HEK293 (cell line): Measurements from ENCODE around the gene CFAP58.

Source experiments
- CTCF ChIA-PET: fragments of 350-600 bp; formaldehyde crosslinking; extraction: SDS; loops from one replicate; lab custom pipeline; 2021; ENCODE audit warnings: antibody characterized with exemption; lab: Yijun Ruan, JAX
- POLR2A ChIA-PET: fragments of 300-600 bp; formaldehyde crosslinking; extraction: SDS; loops from one replicate; lab custom pipeline; 2020; ENCODE audit warnings: antibody characterized with exemption, inconsistent platforms; lab: Yijun Ruan, JAX
- H3K27ac ChIP-seq: fragments of 200-500 bp; sonication (Bioruptor generic); 2 replicates; pipeline ENCODE4 v1.5.1; 2014; ENCODE audit warnings: low read depth, low read length, control low read depth, inconsistent platforms; ENCODE audit errors: extremely low read depth
- H3K36me3 ChIP-seq, 2 experiments: fragments of 200-500 bp in 1 of 2; sonication (Bioruptor generic) in 1 of 2; 1 replicate in 1 of 2; 2 replicates in 1 of 2; pipeline ENCODE4 v1.5.1; 2014 to 2017; ENCODE audit warnings: inconsistent platforms in 2 of 2, low read length in 2 of 2; ENCODE audit not compliant: control insufficient read depth in 2 of 2, insufficient read depth in 1 of 2
- H3K4me1 ChIP-seq: fragments of 200-500 bp; sonication (Bioruptor generic); 2 replicates; pipeline ENCODE4 v1.5.1; 2014; ENCODE audit warnings: mild to moderate bottlenecking, low read length, inconsistent platforms; ENCODE audit not compliant: control insufficient read depth, insufficient read depth
- H3K4me3 ChIP-seq: 2 replicates; pipeline ENCODE4 v1.5.1; 2011; ENCODE audit warnings: low read depth, mild to moderate bottlenecking, control low read depth, low read length, moderate library complexity
- H3K9me3 ChIP-seq: fragments of 200-500 bp; sonication (Bioruptor generic); 2 replicates; pipeline ENCODE4 v1.5.1; 2014; ENCODE audit warnings: low read depth, low read length, inconsistent platforms; ENCODE audit not compliant: control insufficient read depth, insufficient read depth
- GLIS1 ChIP-seq: fragments of 450-650 bp; formaldehyde crosslinking; IDR thresholded peaks from 2 replicates; pipeline ENCODE4 v1.5.1; 2016; ENCODE audit warnings: missing biosample characterization, missing genetic modification characterization
- PATZ1 ChIP-seq: fragments of 450-650 bp; formaldehyde crosslinking; IDR thresholded peaks from 2 replicates; pipeline ENCODE4 v1.5.1; 2016; ENCODE audit warnings: missing biosample characterization, missing genetic modification characterization
- REPIN1 ChIP-seq: fragments of 450-650 bp; formaldehyde crosslinking; IDR thresholded peaks from 2 replicates; pipeline ENCODE4 v1.5.1; 2017; ENCODE audit warnings: missing biosample characterization, missing genetic modification characterization, low read depth
- SP2 ChIP-seq: fragments of 450-650 bp; formaldehyde crosslinking; IDR thresholded peaks from 2 replicates; pipeline ENCODE4 v1.5.1; 2016; ENCODE audit warnings: missing biosample characterization, missing genetic modification characterization
- ZBTB20 ChIP-seq: fragments of 450-650 bp; formaldehyde crosslinking; IDR thresholded peaks from 2 replicates; pipeline ENCODE4 v1.5.1; 2016; ENCODE audit warnings: missing biosample characterization, missing genetic modification characterization
- ZFP3 ChIP-seq: fragments of 450-650 bp; formaldehyde crosslinking; IDR thresholded peaks from 2 replicates; pipeline ENCODE4 v1.5.1; 2016; ENCODE audit warnings: low read depth, missing biosample characterization, missing genetic modification characterization
- ZFP69B ChIP-seq: fragments of 450-650 bp; formaldehyde crosslinking; IDR thresholded peaks from 2 replicates; pipeline ENCODE4 v1.5.1; 2016; ENCODE audit warnings: missing biosample characterization, missing genetic modification characterization
- ZNF112 ChIP-seq: fragments of 450-650 bp; formaldehyde crosslinking; IDR thresholded peaks from 2 replicates; pipeline ENCODE4 v1.5.0; 2017; ENCODE audit warnings: missing biosample characterization, missing genetic modification characterization
- ZNF132 ChIP-seq: fragments of 450-650 bp; formaldehyde crosslinking; IDR thresholded peaks from 2 replicates; pipeline ENCODE4 v1.5.1; 2017; ENCODE audit warnings: missing biosample characterization, missing genetic modification characterization, borderline replicate concordance
- ZNF138 ChIP-seq: fragments of 450-650 bp; formaldehyde crosslinking; IDR thresholded peaks from 2 replicates; pipeline ENCODE4 v1.5.1; 2016; ENCODE audit warnings: missing biosample characterization, missing genetic modification characterization, borderline replicate concordance
- ZNF211 ChIP-seq: fragments of 450-650 bp; formaldehyde crosslinking; IDR thresholded peaks from 2 replicates; pipeline ENCODE4 v1.5.1; 2016; ENCODE audit warnings: low read depth, missing biosample characterization, missing genetic modification characterization
- ZNF248 ChIP-seq: fragments of 450-650 bp; formaldehyde crosslinking; IDR thresholded peaks from 2 replicates; pipeline ENCODE4 v1.5.1; 2017; ENCODE audit warnings: missing biosample characterization, missing genetic modification characterization
- ZNF362 ChIP-seq: fragments of 450-650 bp; formaldehyde crosslinking; IDR thresholded peaks from 2 replicates; pipeline ENCODE4 v1.5.1; 2016; ENCODE audit warnings: missing biosample characterization, missing genetic modification characterization
- ZNF416 ChIP-seq: fragments of 450-650 bp; formaldehyde crosslinking; IDR thresholded peaks from 2 replicates; pipeline ENCODE4 v1.5.1; 2016; ENCODE audit warnings: missing biosample characterization, missing genetic modification characterization
- ZNF548 ChIP-seq: fragments of 450-650 bp; formaldehyde crosslinking; IDR thresholded peaks from 2 replicates; pipeline ENCODE4 v1.5.1; 2016; ENCODE audit warnings: missing biosample characterization, missing genetic modification characterization
- ZNF560 ChIP-seq: fragments of 450-650 bp; formaldehyde crosslinking; IDR thresholded peaks from 2 replicates; pipeline ENCODE4 v1.5.1; 2017; ENCODE audit warnings: missing biosample characterization, missing genetic modification characterization, borderline replicate concordance
- ZNF596 ChIP-seq: fragments of 450-650 bp; IDR thresholded peaks from 2 replicates; pipeline ENCODE4 v1.5.0; 2018; ENCODE audit warnings: missing biosample characterization, mild to moderate bottlenecking, missing genetic modification characterization, moderate library complexity
- ZNF624 ChIP-seq: fragments of 450-650 bp; formaldehyde crosslinking; IDR thresholded peaks from 2 replicates; pipeline ENCODE4 v1.5.1; 2017; ENCODE audit warnings: missing biosample characterization, missing genetic modification characterization
- ZNF701 ChIP-seq: fragments of 450-650 bp; formaldehyde crosslinking; IDR thresholded peaks from 2 replicates; pipeline ENCODE4 v1.5.1; 2016; ENCODE audit warnings: missing biosample characterization, missing genetic modification characterization
- ZNF776 ChIP-seq: fragments of 450-650 bp; formaldehyde crosslinking; IDR thresholded peaks from 2 replicates; pipeline ENCODE4 v1.5.0; 2017; ENCODE audit warnings: missing biosample characterization, missing genetic modification characterization, borderline replicate concordance

Gene CFAP58

GRCh38 chr10:104345515-104345914 lies 8.1 kb upstream of the CFAP58 start:
- Histone ChIP-seq H3K27ac (no peak overlapping the region), H3K9me3 (no peaks in the 10 kb centered on the region), H3K4me3 (no peak overlapping the region), H3K4me1 (no peaks in the 10 kb centered on the region; the same call in 1 of the 2 replicates), H3K36me3 (no peaks in the 10 kb centered on the region)
- ChIA-PET CTCF (interaction anchor here (0.9 to 13.7 kb wide), 5 partner anchors 8 to 72 kb away, joined by 3 to 289 read pairs (median 7); partner anchors contain the start of gene CFAP58), POLR2A (no interaction called here)
- TF ChIP-seq ZFP3 (no peak), ZNF112 (tag by site-specific recombination) (no peak), GLIS1 (tag by site-specific recombination) (no peak), ZNF248 (tag by site-specific recombination) (no peak), REPIN1 (tag by site-specific recombination) (no peak)

- Histone ChIP-seq H3K36me3 (no peaks in the 10 kb centered on the region), H3K9me3 (no peaks in the 10 kb centered on the region), H3K27ac (no peak overlapping the region), H3K4me3 (no peak overlapping the region), H3K4me1 (no peaks in the 10 kb centered on the region)
- ChIA-PET POLR2A (no interaction called here), CTCF (interaction anchor here (0.9 to 13.7 kb wide), 4 partner anchors 32 to 72 kb away, joined by 3 to 289 read pairs (median 79); no protein-coding TSS in a partner anchor)
- no peak for TF ChIP-seq ZNF362
- no peak for TF ChIP-seq ZNF138 (tag by site-specific recombination)
- no peak for TF ChIP-seq ZNF548 (tag by site-specific recombination)
- TF ChIP-seq PATZ1, result no peak
- TF ChIP-seq ZNF701 (tag by site-specific recombination), result no peak
- no peak for TF ChIP-seq ZNF560 (tag by site-specific recombination)
- TF ChIP-seq SP2 (tag by site-specific recombination), result no peak
- no peak for TF ChIP-seq ZBTB20 (tag by site-specific recombination)
- no peak for TF ChIP-seq ZNF132 (tag by site-specific recombination)
- no peak for TF ChIP-seq ZNF624
Measured at GRCh38 chr10:104345941-104346340, 7.7 kb upstream of the CFAP58 start.

GRCh38 chr10:104347295-104348045 lies 6.2 kb upstream of the CFAP58 start:
- Histone ChIP-seq H3K36me3 (no peaks in the 10 kb centered on the region), H3K9me3 (no peaks in the 10 kb centered on the region), H3K4me3 (no peak overlapping the region), H3K27ac (no peak overlapping the region), H3K4me1 (no peaks in the 10 kb centered on the region)
- CTCF ChIA-PET, result interaction anchor here (0.6 to 13.7 kb wide), 10 partner anchors 9 to 195 kb away, joined by 3 to 289 read pairs (median 4); partner anchors contain the start of gene ITPRIP
- TF ChIP-seq ZFP69B (tag by site-specific recombination), result no peak
- no peak for TF ChIP-seq ZNF776 (tag by site-specific recombination)
- no peak for TF ChIP-seq ZFP3
- TF ChIP-seq ZNF596 (tag by site-specific recombination), result no peak
- TF ChIP-seq ZNF416 (tag by site-specific recombination), result no peak
- no peak for TF ChIP-seq ZNF211 (tag by site-specific recombination)
- POLR2A ChIA-PET, result no interaction called here
